Cardiac muscle cell (in vitro differentiated cells and primary cell): ENCODE data around the gene SULF2. TPM values are rescaled to one million over a fixed set of nuclear protein-coding genes. Genes with fewer than 3 reads are reported as not detected.

Experiments used
- DNase-seq, 2 donors: peaks; one replicate each; pipeline versions ENCODE4 v3.0.0 to v3.0.0-alpha.2; 2010 to 2017; ENCODE audit warnings: low read depth in 1 of 2, low spot score in 1 of 2
- H3K27ac ChIP-seq: fragments of 200-600 bp; sonication (generic); 2 replicates; pipeline ENCODE4 v1.5.1; 2016
- H3K27me3 ChIP-seq: fragments of 200-600 bp; sonication (generic); 2 replicates; pipeline ENCODE4 v1.6.0; 2016; ENCODE audit warnings: control low read depth
- H3K36me3 ChIP-seq: fragments of 200-600 bp; sonication (generic); 2 replicates; pipeline ENCODE4 v1.5.1; 2016; ENCODE audit warnings: control low read depth
- H3K4me1 ChIP-seq: fragments of 200-600 bp; sonication (generic); 2 replicates; pipeline ENCODE4 v1.8.1; 2017; ENCODE audit warnings: low read depth, mild to moderate bottlenecking, mixed run types
- H3K4me3 ChIP-seq: fragments of 200-600 bp; sonication (generic); 2 replicates; pipeline ENCODE4 v1.5.1; 2016; ENCODE audit warnings: mild to moderate bottlenecking
- H3K9me3 ChIP-seq: fragments of 200-600 bp; sonication (generic); 2 replicates; pipeline ENCODE4 v1.5.1; 2017; ENCODE audit warnings: low read depth, mild to moderate bottlenecking, control low read depth
- polyA plus RNA-seq: library from polyadenylated mRNA; unstranded; fragments of >200 nt; fragmentation: Nextera tagmentation; extraction: Ambion mirVana; gene quantifications from 2 replicates; pipeline ENCODE4 v1.2.1, GENCODE V29; 2016
- total RNA-seq: library from RNA; depleted of rRNA; stranded (reverse); fragments of >200 nt; gene quantifications from 2 replicates; pipeline ENCODE4 v1.2.3, GENCODE V29; 2016
- TF ChIP-seq, protein P1 (sequence below): IDR thresholded peaks from 2 replicates; pipeline ENCODE4 v1.5.1; 2012; ENCODE audit warnings: low read depth, mild to moderate bottlenecking, low read length

SULF2 gene
- total and polyA plus RNA-seq, 2 experiments from 2014 or later: 4.2 to 9.6 TPM

DNA sequence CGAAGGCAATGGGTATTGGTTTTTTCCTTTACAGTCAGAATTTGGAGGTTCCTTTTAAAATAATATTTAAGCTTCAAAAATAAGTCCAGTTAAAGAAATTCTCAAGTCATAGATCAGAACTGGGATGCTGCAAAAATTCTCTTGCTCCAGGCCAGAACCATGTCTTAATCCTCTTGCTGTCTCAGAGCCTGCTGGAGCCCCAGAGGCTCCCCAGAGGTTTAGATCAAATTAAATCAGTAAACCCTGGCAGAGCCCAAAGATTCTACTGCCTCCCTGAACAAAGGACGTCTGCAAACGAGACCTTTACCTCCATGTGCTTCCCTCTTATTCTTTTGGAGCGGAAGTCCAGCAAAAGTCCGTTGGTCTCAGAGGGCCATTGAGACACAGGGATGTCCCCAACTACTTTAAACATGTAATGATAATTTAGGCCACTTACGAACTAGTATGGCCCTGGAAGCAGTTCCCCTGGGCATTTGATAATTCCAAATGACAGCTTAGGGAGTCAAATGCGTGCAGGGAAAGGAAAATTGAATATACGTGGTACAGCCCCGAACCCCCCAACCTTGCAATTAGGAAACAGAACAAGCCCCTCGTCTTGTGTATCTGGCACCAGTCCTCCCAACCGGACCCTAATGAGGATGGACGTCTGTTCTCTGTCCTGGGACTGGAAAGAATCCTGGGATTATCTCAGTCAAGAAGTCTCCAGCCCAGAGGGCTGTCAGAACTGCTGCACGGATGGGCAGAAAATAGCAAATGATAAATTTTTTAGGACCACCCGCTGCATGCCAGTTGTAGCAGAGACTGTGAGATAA is 31.5 kb downstream of the SULF2 start:
- TF ChIP-seq, protein P1, sequence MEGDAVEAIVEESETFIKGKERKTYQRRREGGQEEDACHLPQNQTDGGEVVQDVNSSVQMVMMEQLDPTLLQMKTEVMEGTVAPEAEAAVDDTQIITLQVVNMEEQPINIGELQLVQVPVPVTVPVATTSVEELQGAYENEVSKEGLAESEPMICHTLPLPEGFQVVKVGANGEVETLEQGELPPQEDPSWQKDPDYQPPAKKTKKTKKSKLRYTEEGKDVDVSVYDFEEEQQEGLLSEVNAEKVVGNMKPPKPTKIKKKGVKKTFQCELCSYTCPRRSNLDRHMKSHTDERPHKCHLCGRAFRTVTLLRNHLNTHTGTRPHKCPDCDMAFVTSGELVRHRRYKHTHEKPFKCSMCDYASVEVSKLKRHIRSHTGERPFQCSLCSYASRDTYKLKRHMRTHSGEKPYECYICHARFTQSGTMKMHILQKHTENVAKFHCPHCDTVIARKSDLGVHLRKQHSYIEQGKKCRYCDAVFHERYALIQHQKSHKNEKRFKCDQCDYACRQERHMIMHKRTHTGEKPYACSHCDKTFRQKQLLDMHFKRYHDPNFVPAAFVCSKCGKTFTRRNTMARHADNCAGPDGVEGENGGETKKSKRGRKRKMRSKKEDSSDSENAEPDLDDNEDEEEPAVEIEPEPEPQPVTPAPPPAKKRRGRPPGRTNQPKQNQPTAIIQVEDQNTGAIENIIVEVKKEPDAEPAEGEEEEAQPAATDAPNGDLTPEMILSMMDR: no peak
- Histone ChIP-seq H3K36me3 (no peaks in the 10 kb centered on the region), H3K4me1 (no peaks in the 10 kb centered on the region), H3K9me3 (no peaks in the 10 kb centered on the region), H3K27ac (no peak overlapping the region), H3K4me3 (no peak overlapping the region), H3K27me3 (no peaks in the 10 kb centered on the region)
- no peak for DNase-seq

DNA sequence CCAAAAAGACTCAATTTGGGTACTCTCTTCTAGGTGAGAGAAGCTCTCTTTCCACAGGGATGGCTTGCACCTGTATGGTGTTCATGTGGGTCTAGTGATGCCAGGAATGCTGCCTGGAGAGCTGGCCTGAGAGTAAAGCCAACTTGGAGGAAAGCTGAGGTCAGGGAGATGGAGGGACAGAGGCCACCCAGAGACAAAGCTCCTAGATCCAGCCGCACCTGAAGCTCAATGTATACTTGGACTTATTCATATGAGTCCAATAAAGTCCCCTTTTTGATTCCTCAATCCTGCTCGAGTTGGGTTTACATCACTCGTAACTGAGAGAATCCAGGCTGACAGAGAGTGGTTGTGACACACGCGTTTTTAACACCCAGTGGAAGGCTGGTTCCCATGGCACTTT is 33.8 kb downstream of the SULF2 start:
- TF ChIP-seq, protein P1: no peak
- Histone ChIP-seq H3K9me3 (no peaks in the 10 kb centered on the region), H3K4me3 (no peak overlapping the region), H3K4me1 (no peaks in the 10 kb centered on the region), H3K36me3 (no peaks in the 10 kb centered on the region), H3K27me3 (no peaks in the 10 kb centered on the region), H3K27ac (no peak overlapping the region)
- no peak for DNase-seq

DNA sequence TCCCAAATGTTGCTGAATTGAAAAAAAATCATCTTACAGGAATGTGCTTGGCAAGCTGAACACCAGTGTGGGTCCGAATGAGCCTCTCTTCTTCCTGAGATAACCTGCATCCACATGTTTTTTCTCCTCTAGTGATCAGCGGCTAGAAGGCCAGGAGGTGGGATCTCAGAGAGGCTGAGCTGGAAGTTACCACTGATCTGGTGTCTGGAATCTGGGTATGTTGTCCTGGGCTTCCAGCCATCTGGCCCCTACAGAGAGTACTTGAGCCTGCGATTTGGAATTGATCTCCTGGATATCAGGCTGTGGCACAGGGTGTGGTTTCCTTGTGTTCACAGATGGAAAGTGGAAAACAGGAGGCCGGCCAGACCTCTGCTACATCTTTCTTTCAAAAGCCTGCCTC is 35.9 kb downstream of the SULF2 start:
- Histone ChIP-seq H3K4me1 (no peaks in the 10 kb centered on the region), H3K9me3 (no peaks in the 10 kb centered on the region), H3K36me3 (no peaks in the 10 kb centered on the region), H3K4me3 (no peak overlapping the region), H3K27me3 (no peaks in the 10 kb centered on the region), H3K27ac (no peak overlapping the region)
- DNase-seq: peak in 1 of 2 donors; percentile 56
- TF ChIP-seq, protein P1: no peak

DNA sequence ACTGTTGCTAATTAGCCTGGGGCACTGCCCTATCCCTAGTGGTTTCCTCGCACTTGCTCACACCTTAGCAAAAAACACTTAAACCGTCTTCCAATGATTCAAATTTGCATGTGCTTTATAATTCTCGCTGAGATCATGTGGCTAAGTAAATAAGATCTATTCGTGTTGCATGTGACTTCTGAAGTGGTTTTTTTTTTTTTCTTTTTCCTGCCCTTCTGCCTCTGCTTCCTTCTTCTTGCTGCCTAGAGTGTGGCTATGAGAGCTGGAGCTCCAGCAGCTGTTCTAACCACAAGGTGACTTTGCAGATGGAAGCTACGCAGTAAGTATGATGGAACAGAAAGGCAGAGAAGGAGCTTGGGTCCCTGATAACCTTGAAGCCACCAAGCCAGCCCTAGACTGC is 36.5 kb downstream of the SULF2 start:
- Histone ChIP-seq H3K4me1 (no peaks in the 10 kb centered on the region), H3K36me3 (no peaks in the 10 kb centered on the region), H3K27ac (no peak overlapping the region), H3K9me3 (no peaks in the 10 kb centered on the region), H3K4me3 (no peak overlapping the region), H3K27me3 (no peaks in the 10 kb centered on the region)
- TF ChIP-seq, protein P1: no peak
- no peak for DNase-seq

DNA sequence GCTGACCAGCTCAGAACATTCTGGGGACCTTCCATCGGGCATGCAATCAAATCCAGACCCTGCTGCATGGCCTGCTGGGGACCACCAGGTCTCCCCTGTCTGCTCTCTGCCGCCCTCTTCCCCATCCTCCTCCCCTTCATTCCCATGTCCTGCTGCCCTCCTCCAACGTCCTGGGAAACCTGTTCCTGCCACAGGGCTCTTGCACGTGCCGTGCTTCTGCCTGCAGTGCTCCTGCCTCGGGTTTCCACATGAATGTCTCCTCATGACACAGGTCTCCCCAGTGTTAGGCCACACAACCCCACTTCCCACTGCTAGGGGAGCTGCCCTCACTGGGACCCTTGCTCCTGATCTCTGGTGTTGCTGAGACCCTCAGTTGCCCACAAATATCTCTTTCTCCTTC is 37.2 kb downstream of the SULF2 start:
- no peak overlapping the region for H3K4me3 ChIP-seq
- no peaks in the 10 kb centered on the region for H3K36me3 ChIP-seq
- no peaks in the 10 kb centered on the region for H3K27me3 ChIP-seq
- H3K4me1 ChIP-seq: no peaks in the 10 kb centered on the region
- no peak overlapping the region for H3K27ac ChIP-seq
- TF ChIP-seq, protein P1: no peak
- no peak for DNase-seq
- no peaks in the 10 kb centered on the region for H3K9me3 ChIP-seq

DNA sequence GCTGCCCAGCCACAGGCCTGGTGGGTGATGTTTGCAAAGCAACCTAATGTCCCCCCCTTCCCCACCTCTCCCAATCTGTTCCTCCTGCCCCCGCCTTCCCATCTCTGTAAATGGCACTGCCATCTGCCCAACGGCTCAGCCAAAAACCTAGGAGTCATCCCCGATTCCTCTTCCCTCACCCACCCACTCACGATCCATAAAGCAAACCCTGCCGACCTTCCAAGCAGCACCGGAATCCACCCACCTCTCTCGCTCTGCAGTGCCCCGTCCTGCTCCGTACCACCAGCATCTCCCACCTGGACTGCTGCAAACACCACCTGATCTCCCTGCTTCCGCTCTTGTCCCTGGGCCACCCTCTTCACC is 37.6 kb downstream of the SULF2 start:
- TF ChIP-seq, protein P1: no peak
- no peaks in the 10 kb centered on the region for H3K9me3 ChIP-seq
- no peaks in the 10 kb centered on the region for H3K4me1 ChIP-seq
- H3K27ac ChIP-seq: no peak overlapping the region
- H3K36me3 ChIP-seq: no peaks in the 10 kb centered on the region
- DNase-seq: no peak
- H3K27me3 ChIP-seq: no peaks in the 10 kb centered on the region
- no peak overlapping the region for H3K4me3 ChIP-seq
